GM19324 (cell line): ENCODE measurements around the gene SHROOM3.

Source experiments
- ATAC-seq: cut with Tn5 transposase; IDR thresholded peaks from one replicate; pipeline ENCODE4 v1.9.1; 2021; ENCODE audit warnings: mild to moderate bottlenecking, moderate library complexity; ENCODE audit not compliant: unreplicated experiment, low FRiP score

SHROOM3 gene

DNA sequence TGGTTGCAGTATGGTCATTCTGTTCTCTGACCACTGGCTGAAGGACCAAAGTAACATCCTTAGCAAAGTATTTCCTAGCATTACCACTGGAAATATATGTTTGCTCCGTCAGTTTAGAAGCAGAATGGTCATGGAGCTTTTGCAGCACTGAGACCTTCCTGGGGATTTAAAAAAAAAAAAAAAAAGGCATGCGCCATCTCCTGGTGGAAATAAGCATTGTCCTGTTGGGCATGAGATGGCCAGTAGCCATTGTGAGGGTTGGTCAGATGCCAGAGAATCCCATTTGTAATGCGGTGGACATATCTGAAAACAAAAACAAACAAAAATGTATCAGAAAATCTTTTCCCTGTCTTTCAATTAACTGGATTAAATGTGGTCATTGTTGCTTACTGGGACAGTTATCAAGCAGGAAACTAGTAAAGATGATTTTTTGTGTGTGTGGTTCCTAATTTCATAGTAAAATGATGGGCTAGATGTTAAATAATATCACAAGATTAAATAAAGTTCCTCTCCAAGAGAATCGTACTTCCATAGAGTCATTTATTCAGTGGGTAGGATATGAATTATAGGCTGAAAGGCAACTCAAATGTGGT lies 323.4 kb downstream of the SHROOM3 start:
- ATAC-seq = no peak

DNA sequence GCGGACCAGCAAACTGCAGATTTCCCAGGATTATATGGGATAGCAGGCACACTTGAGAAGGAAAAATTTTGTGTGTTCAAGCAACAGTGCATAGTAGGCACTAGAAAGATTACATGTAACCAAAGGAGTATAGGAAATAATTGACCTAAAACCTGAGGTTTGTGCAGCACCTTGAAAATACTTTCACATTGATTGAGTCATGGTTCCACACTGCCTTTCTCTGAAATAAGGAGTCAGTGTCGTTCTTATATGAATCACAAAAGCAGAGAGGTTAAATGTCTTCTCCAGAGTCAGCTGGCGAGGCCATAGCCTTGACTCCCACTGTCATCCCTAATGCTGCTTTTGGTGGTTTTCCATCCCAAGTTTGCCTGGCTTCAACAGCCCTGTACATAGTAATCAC lies 324.0 kb downstream of the SHROOM3 start:
- ATAC-seq = no peak

- ATAC-seq = no peak
Measured at GRCh38 chr4:76760193-76760592, 325.2 kb downstream of the SHROOM3 start.

DNA sequence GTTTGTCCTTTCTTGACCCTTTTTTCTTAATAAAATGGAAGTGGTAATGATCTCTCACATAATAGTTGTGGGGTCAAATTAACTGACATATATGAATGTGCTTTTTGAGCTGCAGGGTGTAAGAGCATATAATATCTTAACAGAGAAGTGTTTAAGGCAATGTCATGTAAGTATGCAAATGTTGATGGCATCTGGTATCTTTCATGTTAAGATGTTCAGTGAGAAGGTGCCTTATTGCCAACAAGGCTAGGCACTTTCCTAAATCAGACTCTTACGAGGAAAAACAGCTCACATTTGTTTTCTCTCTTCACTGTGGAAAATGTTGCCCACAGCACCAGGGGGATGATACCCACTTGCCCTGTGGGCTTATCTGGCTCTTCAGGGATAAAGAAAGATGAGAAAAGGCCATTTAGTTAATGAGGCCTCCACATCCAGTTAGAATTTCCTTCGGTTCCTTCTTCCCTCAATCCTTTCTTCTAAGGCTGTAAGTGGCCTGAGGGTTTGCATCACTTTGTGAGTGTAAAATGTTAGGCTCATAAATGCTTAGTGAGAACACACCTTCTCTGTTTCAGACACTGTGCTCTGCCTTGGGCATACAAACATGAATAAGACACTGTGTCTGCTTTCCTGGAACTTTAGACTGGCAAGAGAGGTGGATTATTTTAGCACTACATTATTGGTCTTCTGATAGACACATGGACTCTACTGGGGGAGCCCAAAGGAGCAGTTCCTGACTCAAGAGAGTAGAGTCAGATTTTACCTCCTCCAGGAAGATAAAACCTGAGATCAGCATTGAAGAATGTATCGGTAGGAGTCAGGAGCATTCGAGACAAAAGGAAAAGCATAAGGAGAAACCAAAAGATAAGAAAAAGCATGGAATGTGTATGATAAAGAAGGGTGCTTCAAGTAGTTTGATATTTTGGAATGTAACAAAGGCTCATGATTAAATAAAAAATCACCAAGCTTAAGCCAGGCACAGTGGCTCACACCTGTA lies 327.4 kb downstream of the SHROOM3 start:
- no peak for ATAC-seq

- no peak for ATAC-seq
Measured at GRCh38 chr4:76764251-76764650, 329.2 kb downstream of the SHROOM3 start.

DNA sequence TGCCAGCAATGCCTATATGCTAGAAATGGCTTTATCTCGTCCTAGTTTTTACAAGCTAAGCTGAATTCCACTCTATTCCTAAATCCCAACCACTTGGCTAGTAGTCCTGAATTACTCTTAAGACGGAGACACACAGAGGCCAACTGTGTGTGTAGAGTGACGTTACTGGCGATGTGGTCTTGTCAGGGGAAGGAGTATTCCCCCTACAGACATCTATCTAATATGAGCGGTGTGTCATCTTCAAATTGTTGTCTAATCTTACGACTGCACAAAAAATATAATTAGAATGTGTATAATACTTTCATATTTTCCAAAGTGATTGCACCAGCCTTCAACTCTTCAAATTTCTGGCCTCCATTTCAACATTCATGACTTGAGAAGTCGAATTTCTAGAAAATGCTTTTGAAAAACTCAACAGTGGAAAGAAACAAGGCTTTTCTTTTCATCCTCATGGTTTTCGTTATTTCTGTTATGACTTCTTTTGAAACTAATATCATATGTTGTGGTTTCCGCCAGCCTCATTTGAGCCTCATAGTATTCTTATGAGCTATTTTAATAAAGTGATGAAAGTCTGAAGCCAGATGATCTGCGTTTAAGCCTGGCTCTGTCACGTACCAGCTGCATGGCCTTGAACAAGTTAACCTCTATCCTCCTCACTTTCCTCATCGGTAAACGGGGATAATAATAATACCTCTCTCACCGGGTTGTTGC lies 330.6 kb downstream of the SHROOM3 start:
- no peak for ATAC-seq

DNA sequence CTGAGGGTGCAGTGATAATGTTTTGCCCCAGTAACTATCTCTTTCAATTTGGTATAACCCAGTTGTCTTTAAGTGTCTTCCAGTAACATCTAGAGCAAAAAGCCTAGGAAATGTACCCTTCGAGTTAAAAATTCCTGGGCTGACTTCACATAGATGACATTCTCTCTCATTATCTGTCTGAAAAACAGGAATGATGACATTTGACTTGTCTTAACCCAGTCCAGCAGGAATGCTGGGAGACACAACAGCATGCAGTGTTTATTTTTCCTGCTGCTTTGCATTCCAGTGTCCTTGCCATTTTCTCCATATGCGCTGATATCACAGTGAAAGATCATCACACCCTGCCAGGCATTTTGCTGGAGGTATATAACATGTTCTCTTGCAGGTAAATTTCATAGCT lies 333.0 kb downstream of the SHROOM3 start:
- no peak for ATAC-seq

- no peak for ATAC-seq
Measured at GRCh38 chr4:76772498-76773106, 337.6 kb downstream of the SHROOM3 start.

DNA sequence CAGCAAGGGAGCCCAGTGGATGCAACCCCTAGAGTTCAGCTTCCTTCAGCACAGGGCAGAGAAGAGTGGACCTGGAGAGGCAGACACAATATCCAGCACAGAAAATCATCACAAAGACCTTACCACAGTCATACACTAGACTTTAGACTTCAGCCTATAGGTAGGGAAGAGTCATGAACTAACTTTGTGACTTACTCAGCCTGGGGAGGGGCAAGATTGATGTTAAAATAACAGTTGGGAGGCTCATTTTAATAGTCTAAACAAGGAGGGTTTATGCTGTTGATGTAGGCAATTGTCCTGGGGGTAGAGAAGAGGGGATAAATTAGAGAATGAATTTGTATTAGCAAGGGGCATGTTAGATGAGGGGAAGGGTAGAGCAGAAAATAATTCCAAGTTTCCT lies 338.7 kb downstream of the SHROOM3 start:
- no peak for ATAC-seq

DNA sequence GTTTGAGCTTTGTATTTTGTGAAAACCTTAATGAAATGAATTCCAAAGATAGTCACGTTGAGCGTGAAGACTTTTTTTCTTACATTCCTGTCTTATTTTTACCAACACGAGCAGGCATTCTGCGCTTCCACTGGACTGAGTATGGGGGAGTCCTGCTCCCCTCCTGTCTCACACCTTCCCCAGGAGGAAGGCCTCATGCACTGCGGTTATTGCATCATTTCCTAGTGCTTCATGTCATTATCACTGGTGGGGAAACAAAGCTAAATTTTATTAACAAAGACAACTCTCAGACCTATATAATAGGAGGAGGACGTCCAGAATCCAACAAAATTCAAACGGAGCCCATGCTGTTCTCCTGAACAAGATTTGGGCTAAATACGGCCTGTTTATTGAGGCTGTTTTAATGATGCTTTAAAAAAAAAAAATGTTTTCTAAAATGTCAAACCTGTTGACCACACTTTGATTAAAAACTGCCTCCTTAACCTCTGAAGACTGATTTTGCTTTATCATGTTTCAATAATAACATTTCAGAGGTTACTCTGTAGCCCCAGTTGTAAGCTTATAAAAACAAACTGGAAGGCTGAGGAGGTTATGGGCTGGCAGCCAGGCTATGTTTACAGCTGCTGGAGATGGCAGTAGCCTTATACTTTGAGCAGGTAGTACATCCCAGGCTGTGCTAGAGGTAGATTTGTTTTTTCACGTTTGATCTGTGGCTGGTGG lies 344.9 kb downstream of the SHROOM3 start:
- no peak for ATAC-seq

GRCh38 chr4:76780781-76781697 lies 346.0 kb downstream of the SHROOM3 start:
- no peak for ATAC-seq

- ATAC-seq = no peak
Measured at GRCh38 chr4:76781698-76782595, 346.9 kb downstream of the SHROOM3 start.

DNA sequence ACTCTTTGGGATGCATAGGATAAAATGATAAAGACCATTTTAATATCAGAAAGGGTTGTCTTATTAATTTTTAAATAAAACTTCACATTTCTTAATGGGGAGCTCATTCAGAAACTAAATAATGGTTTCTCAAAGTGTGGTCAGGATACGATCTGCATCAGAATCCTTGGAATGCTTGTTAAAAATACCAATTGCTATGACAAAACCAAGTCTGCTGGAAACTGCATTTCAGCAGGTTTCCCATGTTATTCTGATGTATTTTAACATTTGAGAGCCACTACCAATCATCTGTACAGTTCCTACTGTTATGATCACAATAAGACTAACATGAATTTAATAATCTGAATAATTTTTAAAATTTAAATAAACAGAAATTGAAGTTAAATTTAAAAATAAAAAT lies 347.8 kb downstream of the SHROOM3 start:
- ATAC-seq = no peak

DNA sequence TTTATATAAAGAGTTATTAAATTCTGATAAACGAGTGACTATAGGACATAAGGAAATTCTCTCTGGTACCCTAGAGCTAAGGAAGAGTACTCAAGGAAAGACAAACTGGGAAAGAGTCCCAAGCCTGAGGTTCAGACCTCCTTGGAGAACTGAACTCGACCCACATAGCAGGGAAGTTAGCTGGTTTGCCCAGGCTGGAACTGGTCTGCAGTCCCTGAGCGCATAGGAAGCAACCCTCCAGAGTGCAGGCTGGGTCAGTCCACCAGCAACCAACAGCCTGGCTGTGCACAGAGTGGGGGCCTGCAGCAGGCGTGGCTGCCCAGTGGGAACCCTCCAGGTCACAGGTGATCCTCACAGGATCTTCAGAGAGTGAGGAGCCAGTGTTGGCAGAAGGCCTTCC lies 348.8 kb downstream of the SHROOM3 start:
- no peak for ATAC-seq

DNA sequence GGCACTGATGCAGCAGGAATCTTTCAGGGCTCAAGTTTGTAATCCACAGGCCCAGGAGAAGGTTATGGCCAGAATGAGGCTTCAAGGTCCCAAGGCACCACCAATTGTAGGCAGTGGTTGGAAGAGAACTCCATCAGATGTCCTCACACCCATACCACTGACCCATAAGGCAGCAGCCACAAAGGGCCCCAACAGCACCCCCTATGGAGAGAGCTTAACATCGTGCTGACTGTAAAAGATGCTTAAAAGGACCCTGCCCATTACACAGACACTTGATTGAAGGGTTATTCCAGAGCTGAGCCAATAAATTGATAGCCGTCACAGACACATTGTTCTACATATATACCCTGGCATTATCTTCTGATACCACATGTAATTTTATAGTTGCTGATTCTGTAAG lies 349.2 kb downstream of the SHROOM3 start:
- ATAC-seq = no peak

DNA sequence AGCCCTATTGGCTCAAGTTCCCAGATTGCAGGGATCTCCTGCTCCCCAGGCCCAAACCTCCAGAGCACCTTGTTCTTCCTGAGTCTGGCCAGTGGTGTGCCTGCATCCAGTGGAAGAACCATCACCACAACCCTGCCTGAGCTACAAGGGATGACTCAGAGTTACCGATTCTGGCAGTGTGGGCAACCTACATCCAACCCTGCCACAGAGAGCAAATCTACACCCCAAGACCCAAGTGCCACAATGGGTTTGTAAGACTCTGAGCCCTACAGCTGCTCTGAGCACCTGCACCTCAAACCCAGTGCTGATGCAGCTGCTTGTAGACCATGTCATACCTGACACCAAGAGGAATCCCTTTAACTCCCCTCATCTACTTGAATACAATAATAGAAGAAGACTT lies 352.9 kb downstream of the SHROOM3 start:
- no peak for ATAC-seq

- no peak for ATAC-seq
Measured at GRCh38 chr4:76790377-76790776, 355.3 kb downstream of the SHROOM3 start.

- ATAC-seq = no peak
Measured at GRCh38 chr4:76791479-76791878, 356.4 kb downstream of the SHROOM3 start.
